Right renal cortex interstitium (tissue), 3 donors: ENCODE measurements around the gene CDK4. TPM values are rescaled to one million over a fixed set of nuclear protein-coding genes. Genes with fewer than 3 reads are reported as not detected.

Source experiments
- DNase-seq, 3 donors: peaks; one replicate each; pipeline ENCODE4 v3.0.0-alpha.2; 2013; ENCODE audit warnings: low read depth in 3 of 3, low spot score in 2 of 3
- polyA plus RNA-seq, 3 donors: library from polyadenylated mRNA; unstranded; fragments of 120-200 nt; gene quantifications; one replicate each; pipeline ENCODE4 v1.2.1, GENCODE V29; 2013; ENCODE audit not compliant: insufficient read length in 3 of 3

Gene CDK4
- polyA plus RNA-seq, 3 donors = 219 to 251 (median 232) TPM

DNA sequence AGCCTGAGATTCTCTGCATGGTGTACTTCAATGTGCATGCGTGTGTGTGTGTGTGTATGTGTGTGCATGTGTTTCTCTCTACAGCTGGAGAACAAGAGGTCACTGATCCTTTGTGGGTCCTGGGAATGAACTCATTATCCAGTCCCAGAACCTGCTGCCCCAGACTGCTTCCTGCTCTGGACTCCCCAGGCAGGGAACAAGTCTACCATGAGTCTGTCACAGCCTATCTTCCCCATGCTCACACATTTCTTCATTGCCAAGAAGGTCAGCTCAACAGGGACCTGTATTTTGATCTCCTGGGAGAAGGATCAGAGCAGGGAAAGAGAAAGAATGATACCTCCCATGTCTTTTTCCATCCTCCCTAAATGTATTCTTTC, 10.7 kb downstream of the CDK4 start:
- DNase-seq = no peak

DNA sequence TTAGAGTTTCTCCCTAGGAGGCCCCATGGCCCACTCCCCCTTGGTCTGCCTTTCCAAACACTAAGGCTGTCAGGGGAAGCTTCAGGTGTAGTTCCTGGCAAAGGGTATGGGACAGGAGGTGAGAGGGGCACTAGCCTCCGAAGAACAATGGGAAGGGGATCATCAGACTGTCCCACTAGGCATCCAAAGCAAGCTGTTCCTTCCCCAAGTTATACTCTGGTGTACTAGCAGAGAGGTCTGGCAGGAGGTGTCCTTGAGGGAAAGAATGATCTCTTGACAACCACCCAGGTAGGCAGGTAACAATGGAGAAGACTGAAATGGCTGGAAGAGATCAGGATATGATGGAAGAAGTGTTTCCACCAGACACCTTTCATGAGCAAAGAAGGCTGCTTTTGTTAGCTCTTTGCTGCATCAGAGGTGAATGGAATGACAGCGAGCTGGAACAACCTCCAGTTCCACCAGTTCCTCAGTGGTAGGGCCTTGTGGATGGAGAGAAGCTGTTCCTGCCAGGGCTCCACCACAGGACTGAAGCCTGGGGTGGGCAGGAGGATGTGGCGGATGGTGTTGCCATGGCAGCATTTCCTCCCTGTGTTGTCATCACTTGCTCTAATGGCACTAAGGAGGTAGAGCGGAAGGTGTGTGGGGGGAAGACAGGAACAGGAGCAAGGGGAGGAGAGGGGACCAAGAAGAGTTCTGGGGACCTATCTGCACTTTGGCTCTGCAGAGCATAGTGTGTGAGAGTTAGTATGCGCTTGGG, 11.3 kb downstream of the CDK4 start:
- no peak for DNase-seq

DNA sequence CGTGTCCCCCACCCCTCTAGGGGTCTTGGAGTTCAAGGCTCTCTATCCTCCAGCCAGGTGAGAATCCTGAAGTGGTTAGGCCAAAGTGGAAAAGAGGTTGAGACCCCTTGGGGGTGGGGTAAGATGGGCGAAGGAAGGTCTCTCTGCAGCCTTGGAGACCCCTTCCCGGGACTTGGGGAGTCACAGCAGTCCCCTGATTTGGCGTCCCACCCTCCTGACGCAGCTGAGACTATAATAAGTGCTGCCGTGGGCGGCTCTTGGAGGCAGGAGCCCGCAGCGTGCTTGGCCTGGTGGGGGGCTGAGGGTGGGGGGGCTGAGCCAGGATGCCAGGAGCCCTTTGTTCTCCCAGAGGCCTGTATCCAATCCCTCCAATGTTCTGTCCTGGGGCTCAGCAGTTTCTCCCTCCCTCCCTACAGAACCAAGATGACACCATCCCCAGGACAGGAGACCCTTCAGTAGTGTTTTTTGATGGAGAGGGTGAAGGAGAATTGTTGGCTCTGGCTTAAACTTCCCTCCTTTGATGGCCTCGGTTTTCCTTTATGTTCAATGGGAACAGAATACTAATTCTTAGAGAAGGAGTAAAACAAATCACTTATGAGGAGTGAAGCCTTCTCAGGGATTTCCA, 12.1 kb downstream of the CDK4 start:
- no peak for DNase-seq

DNA sequence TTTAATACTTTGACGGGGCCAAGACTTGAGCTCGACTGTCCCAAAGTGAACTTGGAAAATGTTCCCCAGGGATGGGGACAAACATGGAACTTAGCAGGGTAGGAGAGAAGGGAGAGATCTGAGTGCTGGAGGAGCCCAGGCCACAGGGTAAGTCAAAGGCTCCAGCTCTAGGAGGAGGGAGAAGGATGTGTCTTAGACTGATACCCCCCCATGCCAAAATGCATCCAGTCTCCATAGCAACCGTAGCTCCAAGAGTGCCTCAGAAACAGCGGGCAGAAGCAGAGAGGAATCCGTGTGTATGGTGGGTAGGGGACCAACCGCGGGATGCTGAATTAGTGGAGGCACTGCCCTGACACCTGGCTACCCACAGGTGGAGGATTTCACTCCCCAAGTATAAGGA, 12.7 kb downstream of the CDK4 start:
- no peak for DNase-seq

DNA sequence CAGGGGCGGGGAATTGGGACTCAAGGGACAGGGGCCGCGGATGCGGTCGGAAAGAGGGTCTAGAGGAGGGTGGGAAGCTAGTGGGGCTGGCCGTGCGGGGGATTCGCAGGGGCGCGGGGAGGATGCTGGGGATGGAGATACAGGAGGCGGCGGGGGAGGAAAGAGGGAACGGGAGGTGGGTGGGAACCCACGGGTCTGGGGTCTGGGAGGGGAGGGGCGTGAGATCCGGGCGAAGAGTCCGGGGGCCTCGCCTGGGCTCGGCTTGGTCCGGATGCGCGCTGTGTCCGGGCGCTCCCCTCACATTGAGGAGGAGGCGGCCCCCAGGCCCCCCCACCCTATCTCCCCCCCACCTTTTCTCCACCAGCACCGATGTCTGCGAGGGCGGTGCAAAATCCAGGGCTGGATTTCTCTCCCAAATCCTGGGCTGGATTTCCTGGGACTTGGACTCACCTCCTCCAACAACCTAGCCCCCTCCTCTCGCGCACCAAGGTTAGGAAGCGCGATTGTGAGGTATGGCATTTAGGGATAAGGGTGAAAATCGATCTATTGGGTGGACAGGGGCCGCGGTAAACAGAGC, 13.4 kb downstream of the CDK4 start, which contains the start of gene AGAP2:
AGAP2 (minus strand) TSS at position 82 of the 577 bp plus-strand sequence. CDS start 496 bp downstream, outside the sequence.
- no peak for DNase-seq

DNA sequence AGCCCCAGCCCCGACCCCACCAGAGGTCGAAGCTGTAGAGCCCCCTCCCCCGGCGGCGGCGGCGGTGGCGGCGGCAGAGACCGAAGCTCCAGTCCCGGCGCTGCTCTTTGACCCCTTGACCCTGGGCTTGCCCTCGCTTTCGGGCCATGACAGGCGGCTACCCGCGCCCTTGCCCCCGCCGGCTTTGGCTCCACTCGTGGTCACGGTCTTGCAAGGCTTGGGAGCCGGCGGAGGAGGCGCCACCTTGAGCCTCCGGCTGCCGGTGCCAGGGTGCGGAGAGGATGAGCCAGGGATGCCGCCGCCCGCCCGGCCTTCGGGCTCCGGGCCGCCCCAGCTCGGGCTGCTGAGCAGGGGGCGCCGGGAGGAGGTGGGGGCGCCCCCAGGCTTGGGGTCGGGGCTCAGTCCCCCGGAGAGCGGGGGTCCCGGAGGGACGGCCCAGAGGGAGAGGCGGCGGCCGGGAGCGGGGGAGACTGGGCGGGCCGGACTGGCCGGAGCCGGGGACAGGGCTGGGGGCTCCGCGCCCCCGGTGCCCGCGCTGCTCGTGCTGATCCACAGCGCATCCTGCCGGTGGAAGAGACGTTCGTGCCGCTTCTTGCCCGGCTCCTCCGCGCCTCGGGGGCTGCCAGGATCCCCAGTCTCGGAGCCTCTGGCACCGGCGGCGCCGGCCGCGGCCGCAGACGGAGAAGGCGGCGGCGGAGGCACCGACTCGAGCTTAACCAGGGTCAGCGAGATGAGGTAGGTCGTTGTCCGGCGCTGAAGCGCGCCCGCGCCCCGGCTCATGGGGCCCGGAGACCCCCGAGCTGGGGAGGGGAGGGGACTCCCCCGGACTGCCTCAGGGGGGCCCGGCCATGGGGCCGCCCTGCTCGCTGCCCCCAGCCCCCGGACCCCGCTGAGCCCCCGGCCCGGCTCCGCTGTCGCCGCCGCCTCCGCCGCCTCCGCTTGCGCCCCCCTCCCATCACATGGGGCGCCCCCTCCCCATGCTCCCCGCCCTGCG, 14.3 kb downstream of the CDK4 start:
- no peak for DNase-seq

DNA sequence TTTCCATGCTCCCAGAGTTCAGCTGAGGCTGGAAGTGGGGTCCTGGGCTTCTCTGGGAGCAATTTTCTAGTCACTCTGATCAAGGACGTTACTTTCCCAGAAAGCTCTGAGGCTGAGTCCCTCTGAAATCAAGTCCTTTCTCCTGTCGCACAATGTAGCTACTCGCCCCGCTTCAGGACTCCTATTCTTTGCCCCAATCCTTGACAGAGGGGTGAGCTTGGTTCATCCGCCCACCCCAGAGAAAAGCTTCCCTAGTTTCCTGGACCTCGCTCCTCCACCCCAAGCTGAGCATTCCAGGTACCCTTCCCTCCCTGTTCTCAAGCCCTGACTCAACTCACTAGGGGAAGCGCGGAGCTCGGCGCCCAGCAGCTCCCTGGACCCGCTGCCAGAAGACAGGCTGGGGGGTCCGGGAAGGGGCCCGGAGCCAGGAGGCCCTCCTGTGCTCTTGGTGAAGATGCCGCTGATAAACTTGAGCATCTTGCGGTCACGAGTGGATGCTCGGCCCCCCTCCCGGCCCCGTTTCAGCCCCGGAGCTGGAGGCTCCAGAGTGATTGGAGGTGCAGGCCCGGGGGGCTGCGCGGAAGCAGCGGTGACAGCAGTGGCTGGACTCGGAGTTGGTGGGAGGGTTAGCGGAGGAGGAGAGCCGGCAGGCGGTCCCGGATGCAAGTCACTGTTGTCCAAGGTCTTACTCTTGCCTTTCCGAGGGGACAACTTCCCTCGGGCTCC, 15.2 kb downstream of the CDK4 start:
- DNase-seq = no peak

DNA sequence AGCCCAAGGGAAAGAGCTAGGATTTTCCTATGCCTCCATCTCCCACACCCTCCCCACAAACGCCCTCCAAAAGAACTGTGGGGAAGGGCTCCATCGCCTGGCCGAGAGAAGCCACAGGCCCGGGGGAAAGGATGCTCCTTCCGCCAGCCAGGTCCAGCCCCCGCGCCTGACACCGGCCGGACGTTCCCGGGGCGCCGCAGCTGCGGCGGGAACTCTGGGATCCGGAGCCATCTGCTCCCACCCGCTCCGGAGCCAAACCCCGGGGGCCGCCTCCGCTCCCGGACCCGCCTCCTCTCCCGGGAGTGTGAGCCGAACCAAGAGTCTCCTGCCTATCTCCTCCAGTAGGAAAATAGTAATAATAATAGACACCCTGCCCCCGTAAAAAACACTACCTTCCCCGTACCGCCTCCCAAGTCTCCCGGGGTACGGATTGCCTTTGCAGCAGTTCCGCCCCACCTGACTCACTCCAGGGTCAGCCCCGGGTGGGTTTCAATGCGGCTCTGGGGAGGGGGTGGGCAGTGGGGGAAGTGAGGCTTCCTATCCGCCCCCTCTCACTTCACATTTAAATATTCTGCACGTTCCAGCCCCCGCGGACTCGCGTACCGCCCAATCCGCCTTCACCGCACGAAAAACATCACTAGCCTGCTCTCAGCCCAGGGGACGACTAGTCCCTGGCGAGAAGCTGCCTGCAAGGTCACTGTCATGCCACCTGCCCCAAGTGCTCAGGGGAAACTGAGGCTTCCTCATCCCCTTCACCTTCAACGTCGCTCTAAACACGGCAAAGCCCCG, 16.0 kb downstream of the CDK4 start:
- DNase-seq = no peak

DNA sequence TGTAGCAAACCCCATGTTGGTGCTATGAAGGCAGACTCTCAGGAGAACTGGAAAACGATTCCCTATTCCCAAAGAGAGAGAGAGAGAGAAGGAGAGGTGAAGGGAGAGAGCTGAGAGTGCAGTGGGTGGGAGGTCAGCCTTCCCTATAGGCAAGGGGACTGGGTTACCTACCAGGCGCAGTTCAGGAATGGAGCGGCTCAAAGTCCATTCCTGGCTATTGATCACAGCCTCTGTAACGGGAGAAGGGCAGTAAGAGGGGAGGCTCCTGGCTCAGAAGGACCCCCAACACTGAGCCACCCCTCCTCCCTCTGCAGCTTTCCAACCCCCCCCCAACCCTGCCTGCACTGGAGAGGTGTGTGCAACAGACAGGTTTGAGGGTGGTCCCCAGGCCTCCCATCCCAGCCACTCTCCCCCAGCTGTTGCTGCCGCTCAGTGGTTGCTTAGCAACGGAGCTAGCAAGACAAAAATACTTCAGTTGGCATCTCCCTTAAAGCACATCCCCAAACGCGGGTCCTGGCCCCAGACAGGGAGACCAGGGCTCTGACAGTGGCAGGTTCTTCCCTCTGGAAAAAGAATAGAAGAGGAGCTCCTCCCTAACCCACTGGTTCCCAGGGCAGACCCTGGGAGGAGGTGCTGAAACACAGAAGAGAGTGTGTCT, 16.8 kb downstream of the CDK4 start:
- no peak for DNase-seq

DNA sequence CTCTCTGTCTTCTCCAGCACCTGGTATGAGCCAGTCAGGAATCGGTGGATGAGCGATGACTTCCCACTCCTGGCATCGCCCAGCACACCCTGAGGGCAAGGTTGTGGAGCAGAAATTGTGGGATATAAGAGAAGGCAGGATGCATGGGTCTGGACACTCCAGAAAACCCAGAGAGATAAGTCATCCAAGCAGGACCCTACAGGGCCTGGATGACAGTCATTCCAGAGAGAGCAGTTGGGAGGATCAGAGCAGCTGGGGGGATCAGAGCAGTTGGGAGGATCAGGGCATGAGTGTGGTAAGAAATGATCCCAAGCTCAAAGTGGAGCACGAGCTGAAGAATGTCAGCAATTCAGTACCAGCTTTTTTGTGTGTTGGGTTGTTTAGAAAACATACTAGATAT, 17.5 kb downstream of the CDK4 start:
- DNase-seq = no peak

DNA sequence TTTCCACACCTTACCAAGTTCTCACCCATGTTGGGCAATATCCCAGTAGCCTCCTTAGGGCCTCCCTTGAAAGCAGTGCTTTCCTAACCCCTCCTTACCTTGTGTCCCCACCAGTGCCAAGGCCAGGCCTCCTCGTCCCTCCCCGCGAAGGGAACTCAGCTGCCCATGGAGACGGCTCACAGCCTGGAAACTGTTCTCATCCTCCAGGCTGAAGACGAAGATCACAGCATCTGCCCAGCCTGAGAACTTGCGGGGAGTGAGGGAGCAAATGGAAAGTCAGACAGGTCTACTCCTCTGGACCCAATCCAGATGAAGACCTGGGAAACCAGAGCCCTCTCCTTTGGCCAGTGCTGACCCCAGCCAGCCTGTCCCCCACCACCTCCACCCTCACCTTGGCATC, 18.2 kb downstream of the CDK4 start:
- DNase-seq = no peak

DNA sequence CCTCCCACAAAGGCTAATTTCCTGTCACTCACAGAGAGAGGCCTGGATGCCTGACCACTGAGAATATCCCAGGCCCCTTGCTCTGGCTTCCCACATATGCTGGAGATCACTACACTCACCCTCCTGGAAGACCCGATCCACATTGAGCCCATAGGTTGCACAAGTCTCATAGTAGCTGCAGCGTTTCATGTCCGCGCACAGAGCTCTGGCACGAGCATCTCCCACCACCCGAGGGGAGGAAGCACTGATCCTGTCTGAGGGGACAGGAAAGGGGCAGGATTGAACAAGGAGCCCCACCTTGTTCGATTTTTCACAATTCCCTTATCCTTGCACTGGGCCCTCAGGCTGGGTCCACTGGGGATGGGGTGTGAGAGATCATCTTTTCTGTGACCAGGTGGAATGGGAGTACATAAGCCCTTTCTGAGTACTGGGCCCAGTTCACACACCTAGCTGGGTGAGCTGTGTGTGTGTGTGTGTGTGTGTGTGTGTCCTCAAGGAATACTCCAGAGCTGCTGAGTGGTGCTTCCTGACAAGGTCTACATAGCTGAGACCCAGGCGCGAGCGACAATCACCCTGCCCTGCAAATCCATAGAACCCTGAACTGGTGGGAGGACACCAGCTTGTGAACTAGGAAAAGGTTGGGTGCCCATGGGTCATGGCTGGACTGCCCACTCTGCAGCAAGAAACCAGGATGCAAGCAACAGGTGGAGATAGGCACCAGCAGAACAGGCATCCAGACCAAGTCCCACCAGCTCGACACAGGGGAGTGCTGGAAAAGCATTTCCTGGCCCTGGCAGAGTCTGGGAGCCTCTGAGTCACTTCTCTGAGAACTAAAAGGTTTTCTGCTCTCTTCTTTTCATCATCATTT, 19.1 kb downstream of the CDK4 start:
- DNase-seq = no peak

DNA sequence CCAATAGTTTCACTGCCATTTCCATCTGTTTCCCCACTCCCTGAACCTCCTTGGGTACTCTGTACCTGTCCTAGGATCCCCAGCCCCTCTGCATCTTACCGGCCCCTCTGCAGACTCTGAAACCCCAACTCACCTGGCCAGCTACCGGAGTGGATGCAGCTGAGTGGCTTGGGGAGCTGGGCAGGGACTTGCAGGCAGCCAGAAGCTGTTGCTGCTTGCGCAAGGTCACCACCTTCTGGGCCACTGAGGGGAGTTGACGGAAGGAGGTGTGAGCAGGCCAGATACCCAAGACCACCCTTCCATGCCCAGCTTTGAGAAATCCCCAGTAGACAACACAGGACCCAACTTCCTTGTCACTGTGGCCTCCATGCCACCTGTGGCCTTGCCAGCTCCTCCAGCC, 19.8 kb downstream of the CDK4 start:
- no peak for DNase-seq

DNA sequence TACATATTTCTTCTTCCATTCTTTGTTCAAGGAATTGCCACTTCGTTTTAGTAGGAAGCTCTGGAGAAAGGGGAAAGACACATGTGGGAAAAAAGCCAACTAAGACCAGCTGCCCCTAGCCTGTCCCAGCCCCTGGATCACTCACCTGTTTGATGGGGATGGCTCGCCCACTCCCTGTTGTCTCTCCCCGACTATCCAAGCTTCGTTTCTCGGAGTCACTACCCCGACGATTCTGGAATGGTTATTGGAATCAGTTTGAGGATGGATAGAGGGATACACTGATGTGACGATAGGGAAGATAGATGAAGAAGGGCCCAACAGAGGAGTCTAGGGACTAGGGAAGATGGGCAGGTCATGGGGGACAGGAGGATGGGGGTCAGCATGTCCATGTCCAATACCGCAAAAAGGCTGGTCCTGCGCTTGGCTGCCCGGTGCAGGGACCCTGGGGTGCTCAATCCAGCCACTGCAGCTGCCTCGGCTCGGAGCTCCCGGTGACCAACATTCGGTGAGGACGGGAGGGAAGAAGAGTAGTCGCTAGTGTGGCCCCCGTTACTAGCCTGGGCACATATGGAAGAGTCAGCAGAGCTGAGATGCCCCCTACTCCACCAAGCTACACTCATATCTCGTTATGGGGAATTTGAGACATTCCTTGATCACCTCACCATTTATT, 20.6 kb downstream of the CDK4 start:
- DNase-seq = no peak

DNA sequence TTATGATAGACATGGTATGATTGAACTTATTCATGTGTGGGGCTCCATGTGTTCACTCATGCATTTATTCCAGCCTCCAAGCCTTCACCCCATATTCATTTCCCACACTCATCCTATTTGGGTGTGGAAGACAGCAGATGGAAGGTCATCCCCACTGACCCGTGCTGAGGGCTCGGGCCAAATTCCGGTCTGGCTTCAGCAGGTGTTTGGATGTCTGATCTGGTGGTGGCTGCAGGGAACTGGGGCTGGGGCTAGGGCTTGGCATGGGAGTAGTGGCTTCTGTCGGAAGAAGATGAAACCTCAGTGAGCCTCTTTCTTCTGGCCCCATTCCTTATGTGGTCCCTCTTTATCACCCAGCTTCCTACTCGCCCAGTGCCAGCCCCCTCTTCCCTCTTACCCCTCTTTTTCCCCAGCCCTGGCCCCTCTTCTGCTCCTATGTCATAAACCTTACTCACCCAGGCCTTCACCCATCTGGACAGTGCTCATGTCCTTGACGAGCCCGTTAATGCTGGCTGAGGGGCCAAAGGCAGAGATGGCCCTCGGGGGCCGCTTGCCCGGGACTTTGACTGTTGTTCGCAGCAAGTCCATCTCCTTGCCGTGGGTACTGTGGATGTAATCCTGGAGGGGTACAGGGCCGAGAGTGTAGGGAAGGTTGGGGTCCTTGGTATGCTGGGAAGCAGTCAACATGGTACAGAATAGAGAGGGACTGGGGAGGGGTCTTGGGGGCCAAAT, 21.6 kb downstream of the CDK4 start:
- no peak for DNase-seq

DNA sequence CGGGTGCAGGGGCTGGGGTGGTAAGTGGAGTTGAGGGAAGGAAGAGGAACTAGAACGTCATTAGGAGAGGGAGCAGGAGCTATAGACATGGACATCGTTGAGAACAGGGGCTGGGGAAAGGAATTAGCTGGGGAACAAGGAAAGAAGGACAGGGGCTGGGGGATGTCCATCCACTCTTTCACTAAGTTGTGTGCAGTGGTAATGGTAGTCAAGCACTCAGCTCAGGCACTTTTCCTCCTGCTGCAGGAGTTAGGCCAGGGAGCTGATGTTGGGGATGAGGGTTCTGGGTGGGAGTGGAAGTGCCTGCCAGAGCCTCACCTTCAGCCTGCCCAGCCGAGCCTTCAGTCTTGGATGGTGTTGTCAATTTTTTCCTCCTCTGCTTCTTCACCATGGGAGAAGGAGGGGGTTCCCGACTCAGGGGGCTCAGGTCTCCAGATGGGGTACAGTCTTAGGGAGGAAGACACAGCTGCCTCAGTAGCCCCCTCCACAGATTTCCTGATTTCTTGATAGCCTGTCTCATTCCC, 22.7 kb downstream of the CDK4 start:
- no peak for DNase-seq
